Smooth muscle cell (in vitro differentiated cells): ENCODE data around the gene ASB1. TPM values are rescaled to one million over a fixed set of nuclear protein-coding genes. Genes with fewer than 3 reads are reported as not detected.

ENCODE experiments used
- DNase-seq: peaks from one replicate; lab custom pipeline; 2025; ENCODE audit not compliant: unreplicated experiment; lab: John Stamatoyannopoulos, UW
- H2AFZ ChIP-seq: fragments of 200-600 bp; sonication (generic); 2 replicates; pipeline ENCODE4 v1.6.0; 2016; ENCODE audit warnings: antibody characterized with exemption, low read depth, mild to moderate bottlenecking
- H3F3A ChIP-seq: fragments of 200-600 bp; sonication (generic); 2 replicates; pipeline ENCODE4 v1.6.0; 2017; ENCODE audit warnings: antibody characterized with exemption, low read depth
- H3K27ac ChIP-seq: fragments of 200-600 bp; sonication (generic); 2 replicates; pipeline ENCODE4 v1.5.1; 2016; ENCODE audit warnings: low read depth, mild to moderate bottlenecking
- H3K27me3 ChIP-seq: fragments of 200-600 bp; sonication (generic); 2 replicates; pipeline ENCODE4 v1.6.1; 2016; ENCODE audit warnings: low read depth, mild to moderate bottlenecking
- H3K36me3 ChIP-seq: fragments of 200-600 bp; sonication (generic); 2 replicates; pipeline ENCODE4 v1.5.1; 2016; ENCODE audit warnings: low read depth
- H3K4me1 ChIP-seq: fragments of 200-600 bp; sonication (generic); 2 replicates; pipeline ENCODE4 v1.5.1; 2016; ENCODE audit warnings: low read depth
- H3K4me2 ChIP-seq: fragments of 200-600 bp; sonication (generic); 2 replicates; pipeline ENCODE4 v1.6.0; 2016; ENCODE audit warnings: mild to moderate bottlenecking
- H3K4me3 ChIP-seq: fragments of 200-600 bp; sonication (generic); 2 replicates; pipeline ENCODE4 v1.5.1; 2016; ENCODE audit warnings: mild to moderate bottlenecking
- H3K79me2 ChIP-seq: fragments of 200-600 bp; sonication (generic); 2 replicates; pipeline ENCODE4 v1.6.0; 2016; ENCODE audit warnings: low read depth, mild to moderate bottlenecking
- H3K9ac ChIP-seq: fragments of 200-600 bp; sonication (generic); 2 replicates; pipeline ENCODE4 v1.6.0; 2016; ENCODE audit warnings: low read depth
- H3K9me3 ChIP-seq: fragments of 200-600 bp; sonication (generic); replicated peaks from 2 replicates; pipeline ENCODE4 v1.5.1; 2016; ENCODE audit warnings: low read depth
- H4K20me1 ChIP-seq: fragments of 200-600 bp; sonication (generic); 2 replicates; pipeline ENCODE4 v1.6.0; 2016; ENCODE audit warnings: low read depth
- CTCF ChIP-seq: fragments of 200-600 bp; sonication (generic); IDR thresholded peaks from 2 replicates; pipeline ENCODE4 v1.5.1; 2017; ENCODE audit warnings: borderline replicate concordance, mild to moderate bottlenecking, antibody characterized with exemption; ENCODE audit not compliant: insufficient read depth, poor library complexity, severe bottlenecking
- WGBS: methylation state at CpG from one replicate; pipeline ENCODE4 v1.1.7; 2016; ENCODE audit warnings: low lambda C conversion rate; 5-methylcytosine and 5-hydroxymethylcytosine counted together
- polyA plus RNA-seq: library from polyadenylated mRNA; unstranded; fragments of >200 nt; fragmentation: Nextera tagmentation; extraction: Ambion mirVana; gene quantifications from 2 replicates; pipeline ENCODE4 v1.2.1, GENCODE V29; 2016
- total RNA-seq: library from RNA; depleted of rRNA; stranded (reverse); fragments of >200 nt; gene quantifications from 2 replicates; pipeline ENCODE4 v1.2.3, GENCODE V29; 2014

The ASB1 gene
- total and polyA plus RNA-seq, 2 experiments from 2014 or later = 24.8 to 27.3 TPM

GRCh38 chr2:238415893-238416292 lies 10.8 kb upstream of the ASB1 start:
- H3K9ac ChIP-seq = no peak overlapping the region
- H2AFZ ChIP-seq = no peak overlapping the region
- TF ChIP-seq CTCF = no peak
- DNase-seq = no peak
- H4K20me1 ChIP-seq = no peaks in the 10 kb centered on the region
- no peak overlapping the region for H3K4me2 ChIP-seq
- H3K9me3 ChIP-seq = no peaks in the 10 kb centered on the region
- no peak overlapping the region for H3K4me3 ChIP-seq
- no peak overlapping the region for H3K27ac ChIP-seq
- H3F3A ChIP-seq = peaks cover 4% of the 10 kb centered on the region
- WGBS = 91% methylated on average over 5 of the region's 5 CpGs
- H3K27me3 ChIP-seq = no peaks in the 10 kb centered on the region
- peaks cover 8% of the 10 kb centered on the region for H3K4me1 ChIP-seq
- H3K36me3 ChIP-seq = no peaks in the 10 kb centered on the region
- H3K79me2 ChIP-seq = no peaks in the 10 kb centered on the region

GRCh38 chr2:238418196-238418998 lies 8.3 kb upstream of the ASB1 start:
- H4K20me1 ChIP-seq = no peaks in the 10 kb centered on the region
- H3K36me3 ChIP-seq = no peaks in the 10 kb centered on the region
- H3K9me3 ChIP-seq = no peaks in the 10 kb centered on the region
- peaks cover 10% of the 10 kb centered on the region for H3F3A ChIP-seq
- no peak overlapping the region for H2AFZ ChIP-seq
- H3K4me2 ChIP-seq = no peak overlapping the region
- H3K79me2 ChIP-seq = no peaks in the 10 kb centered on the region
- H3K4me3 ChIP-seq = no peak overlapping the region
- no peak overlapping the region for H3K9ac ChIP-seq
- TF ChIP-seq CTCF = no peak
- H3K27ac ChIP-seq = no peak overlapping the region
- 87% methylated on average over 6 of the region's 6 CpGs for WGBS
- no peak for DNase-seq
- no peaks in the 10 kb centered on the region for H3K27me3 ChIP-seq
- peaks cover 17% of the 10 kb centered on the region for H3K4me1 ChIP-seq

GRCh38 chr2:238418999-238419546 lies 7.7 kb upstream of the ASB1 start:
- no peak for TF ChIP-seq CTCF
- H3K4me2 ChIP-seq = no peak overlapping the region
- H3K4me3 ChIP-seq = no peak overlapping the region
- peaks cover 10% of the 10 kb centered on the region for H3F3A ChIP-seq
- 91% methylated on average over 2 of the region's 2 CpGs for WGBS
- peaks cover 17% of the 10 kb centered on the region for H3K4me1 ChIP-seq
- H3K27ac ChIP-seq = no peak overlapping the region
- no peaks in the 10 kb centered on the region for H3K36me3 ChIP-seq
- no peak overlapping the region for H3K9ac ChIP-seq
- H3K27me3 ChIP-seq = no peaks in the 10 kb centered on the region
- no peak for DNase-seq
- H3K9me3 ChIP-seq = no peaks in the 10 kb centered on the region
- H2AFZ ChIP-seq = no peak overlapping the region
- H4K20me1 ChIP-seq = no peaks in the 10 kb centered on the region
- no peaks in the 10 kb centered on the region for H3K79me2 ChIP-seq
